ENCODE results near the gene TREM2. TPM values are rescaled to one million over a fixed set of nuclear protein-coding genes. Genes with fewer than 3 reads are reported as not detected.

The TREM2 gene
- not detected for total RNA-seq
- not detected for polyA plus RNA-seq (2013, experiment 1 of 2)
- polyA plus RNA-seq (2013, experiment 2 of 2), result not detected
- long read RNA-seq, experiment 1, result 0 reads
- long read RNA-seq, experiment 2, result 0 reads
- long read RNA-seq, experiment 3, result 0 reads
- long read RNA-seq, experiment 4, result 0 reads

DNA sequence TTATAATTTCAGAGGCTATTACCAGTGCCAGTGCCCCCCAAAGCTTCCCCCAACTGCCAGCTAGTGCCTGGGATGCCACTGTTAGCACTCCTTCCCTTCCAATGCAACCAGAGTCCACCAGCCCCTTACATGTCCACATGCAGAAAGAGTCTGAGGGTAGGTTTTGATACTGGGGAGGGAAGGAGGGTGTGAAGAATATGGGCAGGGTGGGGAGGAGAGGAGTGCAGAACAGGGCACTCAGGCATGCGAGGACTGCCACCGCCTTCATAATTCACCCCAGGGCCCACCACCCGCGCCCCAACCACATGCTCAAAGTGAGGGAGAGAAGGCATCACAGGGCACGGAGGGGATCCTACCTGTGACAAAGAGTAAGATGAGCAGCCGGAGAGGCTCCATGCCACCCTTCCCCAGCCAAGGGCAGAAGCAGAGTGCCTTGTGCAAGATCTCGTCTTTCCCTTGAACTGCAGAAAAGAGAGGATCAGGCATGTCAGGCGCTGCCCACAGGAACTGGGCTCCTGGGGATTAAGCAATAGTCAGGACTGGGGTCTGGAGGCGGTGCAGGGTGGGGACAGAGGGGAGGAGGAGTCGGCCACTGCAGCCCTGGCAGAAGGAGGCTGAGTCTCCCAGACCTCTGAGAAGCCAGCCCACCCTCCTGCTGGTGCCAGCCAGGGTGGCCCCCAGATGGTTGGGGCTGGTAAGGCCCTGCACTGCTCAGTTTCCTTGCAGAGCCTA is at the start of gene TREM2:
TSS of gene TREM2 (minus strand) at position 430 of the 732 bp plus-strand sequence. CDS start at position 396, 34 bp downstream.
- peaks cover 9% of the 10 kb centered on the region for H3K27me3 Mint-ChIP-seq (ENCODE audit: insufficient read depth)
- Histone ChIP-seq H3K36me3 (ENCODE audit: control insufficient read depth, insufficient read depth, low read length) (no peaks in the 10 kb centered on the region), H3K9me3 (ENCODE audit: control insufficient read depth, low read length) (no peaks in the 10 kb centered on the region), H3K27ac (ENCODE audit: low read depth, low read length) (no peak within 1 kb of the TSS), H3K4me3 (ENCODE audit: low read length) (no peak within 1 kb of the TSS), H3K4me1 (ENCODE audit: control insufficient read depth, insufficient read depth, low read length) (no peaks in the 10 kb centered on the region), H3K9ac (ENCODE audit: extremely low read depth, low read length, poor library complexity, severe bottlenecking) (no peak within 1 kb of the TSS), H3K27me3 (ENCODE audit: control insufficient read depth, insufficient read depth, low read length, poor library complexity, severe bottlenecking) (no peaks in the 10 kb centered on the region)
- WGBS, 2 experiments (ENCODE audit: insufficient coverage in 1 of 2, insufficient read length in 1 of 2), result 88 to 95% methylated on average over 7 to 10 of the region's 10 CpGs
- TF ChIP-seq, protein P1, sequence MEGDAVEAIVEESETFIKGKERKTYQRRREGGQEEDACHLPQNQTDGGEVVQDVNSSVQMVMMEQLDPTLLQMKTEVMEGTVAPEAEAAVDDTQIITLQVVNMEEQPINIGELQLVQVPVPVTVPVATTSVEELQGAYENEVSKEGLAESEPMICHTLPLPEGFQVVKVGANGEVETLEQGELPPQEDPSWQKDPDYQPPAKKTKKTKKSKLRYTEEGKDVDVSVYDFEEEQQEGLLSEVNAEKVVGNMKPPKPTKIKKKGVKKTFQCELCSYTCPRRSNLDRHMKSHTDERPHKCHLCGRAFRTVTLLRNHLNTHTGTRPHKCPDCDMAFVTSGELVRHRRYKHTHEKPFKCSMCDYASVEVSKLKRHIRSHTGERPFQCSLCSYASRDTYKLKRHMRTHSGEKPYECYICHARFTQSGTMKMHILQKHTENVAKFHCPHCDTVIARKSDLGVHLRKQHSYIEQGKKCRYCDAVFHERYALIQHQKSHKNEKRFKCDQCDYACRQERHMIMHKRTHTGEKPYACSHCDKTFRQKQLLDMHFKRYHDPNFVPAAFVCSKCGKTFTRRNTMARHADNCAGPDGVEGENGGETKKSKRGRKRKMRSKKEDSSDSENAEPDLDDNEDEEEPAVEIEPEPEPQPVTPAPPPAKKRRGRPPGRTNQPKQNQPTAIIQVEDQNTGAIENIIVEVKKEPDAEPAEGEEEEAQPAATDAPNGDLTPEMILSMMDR (conservative IDR thresholded peaks at IDR 0.05), result no peak
- DNase-seq, result no peak
- H3K36me3 Mint-ChIP-seq (ENCODE audit: low read depth), result no peaks in the 10 kb centered on the region
- no peak within 1 kb of the TSS for H3K4me3 Mint-ChIP-seq
- H3K27ac Mint-ChIP-seq, result no peak within 1 kb of the TSS
- H3K4me1 Mint-ChIP-seq, result no peaks in the 10 kb centered on the region
- no peaks in the 10 kb centered on the region for H3K9me3 Mint-ChIP-seq

DNA sequence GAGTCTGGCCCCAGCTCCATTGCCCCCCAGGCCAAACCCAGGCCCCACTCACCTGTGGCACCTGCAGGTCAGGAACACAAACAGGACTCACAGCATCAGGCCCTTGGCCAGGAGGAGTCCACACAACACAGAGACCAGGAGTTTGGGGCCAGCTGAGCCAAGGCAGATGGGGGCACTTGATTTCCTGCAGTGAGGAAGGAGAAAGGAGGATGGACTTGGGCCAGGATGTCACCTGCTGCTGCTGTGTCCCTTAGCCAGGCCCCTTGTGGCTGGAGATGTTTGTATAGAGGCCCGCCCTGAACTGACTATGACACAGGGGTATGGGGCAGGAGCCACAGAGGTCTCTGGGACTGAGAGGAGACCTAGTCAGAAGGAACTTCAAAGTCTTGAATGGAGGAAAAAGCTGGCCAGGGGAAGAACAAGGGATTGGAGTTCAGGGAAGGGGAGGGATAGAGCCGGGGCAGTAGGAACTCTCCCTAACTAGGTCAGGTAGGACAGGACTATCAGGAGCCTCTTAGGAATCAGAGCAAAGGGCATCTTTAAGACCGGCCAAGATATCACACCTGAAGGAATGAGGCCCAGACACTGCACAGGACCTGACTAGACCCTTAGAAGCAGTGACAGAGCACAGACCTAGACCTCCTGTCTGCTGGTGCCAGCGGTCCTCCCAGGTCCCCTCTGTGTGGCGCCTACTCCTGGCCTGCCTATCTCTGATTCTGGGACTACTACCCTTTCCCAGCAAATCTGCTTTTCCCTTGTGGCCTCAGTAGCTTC is 46.8 kb upstream of the TREM2 start:
- no peak overlapping the region for H3K27ac ChIP-seq (ENCODE audit: low read depth, low read length)
- DNase-seq, result no peak
- H3K27ac Mint-ChIP-seq, result no peak overlapping the region
- no peaks in the 10 kb centered on the region for H3K4me1 Mint-ChIP-seq
- no peak overlapping the region for H3K9ac ChIP-seq (ENCODE audit: extremely low read depth, low read length, poor library complexity, severe bottlenecking)
- no peaks in the 10 kb centered on the region for H3K4me1 ChIP-seq (ENCODE audit: control insufficient read depth, insufficient read depth, low read length)
- H3K36me3 Mint-ChIP-seq (ENCODE audit: low read depth), result no peaks in the 10 kb centered on the region
- H3K4me3 Mint-ChIP-seq, result no peak overlapping the region
- TF ChIP-seq, protein P1 (conservative IDR thresholded peaks at IDR 0.05), result no peak
- H3K9me3 ChIP-seq (ENCODE audit: control insufficient read depth, low read length), result peaks cover 8% of the 10 kb centered on the region
- H3K27me3 Mint-ChIP-seq (ENCODE audit: insufficient read depth), result peaks cover 14% of the 10 kb centered on the region
- 93% methylated on average over 5 of the region's 5 CpGs for WGBS, 2 experiments (ENCODE audit: insufficient coverage in 1 of 2, insufficient read length in 1 of 2)
- H3K27me3 ChIP-seq (ENCODE audit: control insufficient read depth, insufficient read depth, low read length, poor library complexity, severe bottlenecking), result peaks cover 7% of the 10 kb centered on the region
- peaks cover 7% of the 10 kb centered on the region for H3K9me3 Mint-ChIP-seq
- no peak overlapping the region for H3K4me3 ChIP-seq (ENCODE audit: low read length)
- no peaks in the 10 kb centered on the region for H3K36me3 ChIP-seq (ENCODE audit: control insufficient read depth, insufficient read depth, low read length)

DNA sequence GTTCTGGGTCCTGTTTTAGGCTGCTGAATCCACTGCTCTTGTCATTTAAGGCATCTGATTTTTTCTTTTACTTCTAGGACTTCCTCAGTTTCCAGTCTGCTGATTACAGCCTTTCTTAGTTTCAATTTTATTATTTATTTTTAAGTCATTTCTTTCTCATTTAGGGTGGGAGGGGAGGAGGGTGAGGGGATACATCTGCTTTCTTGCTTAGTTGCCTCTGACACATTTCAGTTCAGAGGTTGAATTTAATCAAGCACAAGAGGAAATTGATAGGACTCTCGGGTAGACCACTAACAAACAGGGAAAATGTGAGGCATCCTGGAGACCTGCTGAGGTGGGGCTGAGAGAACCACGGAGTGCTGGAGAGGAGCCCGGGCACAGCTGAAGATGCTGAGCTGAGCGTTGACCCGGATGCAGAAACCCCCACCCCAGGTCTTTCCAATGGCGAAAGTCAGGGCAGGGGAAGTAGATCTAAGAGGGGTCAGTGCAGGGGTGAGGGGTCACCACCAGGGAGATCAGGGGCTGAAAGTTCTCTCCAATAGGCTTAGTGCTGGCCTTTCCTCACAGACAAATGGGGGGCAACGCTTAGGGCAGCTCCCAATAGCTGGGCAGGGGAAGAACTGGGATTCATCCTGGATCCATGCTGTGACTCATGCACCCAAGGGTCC is 45.7 kb upstream of the TREM2 start:
- no peak overlapping the region for H3K4me3 ChIP-seq (ENCODE audit: low read length)
- H3K36me3 ChIP-seq (ENCODE audit: control insufficient read depth, insufficient read depth, low read length), result no peaks in the 10 kb centered on the region
- H3K4me1 Mint-ChIP-seq, result no peaks in the 10 kb centered on the region
- peaks cover 7% of the 10 kb centered on the region for H3K27me3 ChIP-seq (ENCODE audit: control insufficient read depth, insufficient read depth, low read length, poor library complexity, severe bottlenecking)
- WGBS, 2 experiments (ENCODE audit: insufficient coverage in 1 of 2, insufficient read length in 1 of 2), result 84 to 89% methylated on average over 7 of the region's 7 CpGs
- TF ChIP-seq, protein P1 (conservative IDR thresholded peaks at IDR 0.05), result no peak
- H3K27ac ChIP-seq (ENCODE audit: low read depth, low read length), result no peak overlapping the region
- no peak for DNase-seq
- no peak overlapping the region for H3K4me3 Mint-ChIP-seq
- H3K27ac Mint-ChIP-seq, result no peak overlapping the region
- no peaks in the 10 kb centered on the region for H3K4me1 ChIP-seq (ENCODE audit: control insufficient read depth, insufficient read depth, low read length)
- no peaks in the 10 kb centered on the region for H3K36me3 Mint-ChIP-seq (ENCODE audit: low read depth)
- no peaks in the 10 kb centered on the region for H3K9me3 ChIP-seq (ENCODE audit: control insufficient read depth, low read length)
- no peak overlapping the region for H3K9ac ChIP-seq (ENCODE audit: extremely low read depth, low read length, poor library complexity, severe bottlenecking)
- peaks cover 7% of the 10 kb centered on the region for H3K27me3 Mint-ChIP-seq (ENCODE audit: insufficient read depth)
- H3K9me3 Mint-ChIP-seq, result no peaks in the 10 kb centered on the region

Measured in endodermal cell (in vitro differentiated cells).